Measurements from ENCODE around the gene RTN4IP1.

DNA sequence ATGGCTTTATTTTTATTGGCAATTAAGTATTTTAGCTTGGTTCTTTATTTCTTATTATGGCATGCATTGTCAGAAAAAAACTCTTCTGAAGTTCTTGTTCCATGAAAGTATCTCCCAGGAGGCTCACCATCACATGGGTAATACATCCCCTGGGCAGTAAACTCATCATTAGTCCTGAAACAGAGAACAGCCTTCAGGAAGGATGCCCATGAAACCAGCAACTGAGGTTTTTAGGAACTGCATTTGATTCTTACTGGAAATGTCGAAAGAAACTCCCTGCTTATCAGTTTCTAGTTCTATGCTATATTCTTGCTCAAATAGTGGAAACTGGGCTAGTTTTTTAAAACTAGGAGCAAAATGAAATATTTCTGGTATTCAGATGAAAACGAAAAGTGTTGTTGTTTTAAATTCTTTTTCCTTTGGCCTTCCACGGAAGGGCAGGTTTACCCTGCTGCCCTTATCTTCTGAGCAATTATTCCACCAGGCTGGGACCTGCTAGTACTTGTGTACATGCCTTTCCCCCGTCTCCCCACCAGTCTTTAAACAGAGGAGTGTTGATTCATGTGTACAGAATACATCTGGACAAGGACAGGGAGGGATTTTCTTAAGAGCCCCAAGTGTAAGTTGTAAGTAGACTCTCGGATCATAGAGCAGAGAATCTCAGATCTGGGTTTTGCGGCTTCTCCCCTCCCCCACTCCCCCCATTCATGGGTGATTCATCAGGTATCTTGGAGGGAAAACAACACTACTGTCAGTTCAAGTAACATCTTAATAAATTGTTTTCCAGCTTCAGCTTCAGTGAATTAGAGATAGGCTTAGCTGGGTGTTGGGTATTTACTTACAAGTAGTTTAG is 81.5 kb downstream of the RTN4IP1 start:
- no peak for TF ChIP-seq CTCF (IDR thresholded peaks at IDR 0.05)
- peak; percentile 40 to 91; a peak in 3 of 4 replicates for TF ChIP-seq EP300 (IDR thresholded peaks at IDR 0.05; ENCODE audit: borderline replicate concordance in 1 of 2, low read depth in 1 of 2, low read length in 1 of 2)
- TF ChIP-seq MAX (IDR thresholded peaks at IDR 0.05; ENCODE audit: low read depth) = peak; percentile 60
- TF ChIP-seq EZH2phosphoT487 (IDR thresholded peaks at IDR 0.05; ENCODE audit: borderline replicate concordance, low read depth) = no peak
- TF ChIP-seq NFIC (IDR thresholded peaks at IDR 0.05; ENCODE audit: borderline replicate concordance) = peak; percentile 84
- no peak for TF ChIP-seq GATA2 (CRISPR knock-in tag; IDR thresholded peaks at IDR 0.05)
- TF ChIP-seq, protein P1, sequence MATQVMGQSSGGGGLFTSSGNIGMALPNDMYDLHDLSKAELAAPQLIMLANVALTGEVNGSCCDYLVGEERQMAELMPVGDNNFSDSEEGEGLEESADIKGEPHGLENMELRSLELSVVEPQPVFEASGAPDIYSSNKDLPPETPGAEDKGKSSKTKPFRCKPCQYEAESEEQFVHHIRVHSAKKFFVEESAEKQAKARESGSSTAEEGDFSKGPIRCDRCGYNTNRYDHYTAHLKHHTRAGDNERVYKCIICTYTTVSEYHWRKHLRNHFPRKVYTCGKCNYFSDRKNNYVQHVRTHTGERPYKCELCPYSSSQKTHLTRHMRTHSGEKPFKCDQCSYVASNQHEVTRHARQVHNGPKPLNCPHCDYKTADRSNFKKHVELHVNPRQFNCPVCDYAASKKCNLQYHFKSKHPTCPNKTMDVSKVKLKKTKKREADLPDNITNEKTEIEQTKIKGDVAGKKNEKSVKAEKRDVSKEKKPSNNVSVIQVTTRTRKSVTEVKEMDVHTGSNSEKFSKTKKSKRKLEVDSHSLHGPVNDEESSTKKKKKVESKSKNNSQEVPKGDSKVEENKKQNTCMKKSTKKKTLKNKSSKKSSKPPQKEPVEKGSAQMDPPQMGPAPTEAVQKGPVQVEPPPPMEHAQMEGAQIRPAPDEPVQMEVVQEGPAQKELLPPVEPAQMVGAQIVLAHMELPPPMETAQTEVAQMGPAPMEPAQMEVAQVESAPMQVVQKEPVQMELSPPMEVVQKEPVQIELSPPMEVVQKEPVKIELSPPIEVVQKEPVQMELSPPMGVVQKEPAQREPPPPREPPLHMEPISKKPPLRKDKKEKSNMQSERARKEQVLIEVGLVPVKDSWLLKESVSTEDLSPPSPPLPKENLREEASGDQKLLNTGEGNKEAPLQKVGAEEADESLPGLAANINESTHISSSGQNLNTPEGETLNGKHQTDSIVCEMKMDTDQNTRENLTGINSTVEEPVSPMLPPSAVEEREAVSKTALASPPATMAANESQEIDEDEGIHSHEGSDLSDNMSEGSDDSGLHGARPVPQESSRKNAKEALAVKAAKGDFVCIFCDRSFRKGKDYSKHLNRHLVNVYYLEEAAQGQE (IDR thresholded peaks at IDR 0.05; ENCODE audit: low read depth, low read length) = peak; percentile 48; the same call in 1 of the 2 replicates
- peak; percentile 97 for TF ChIP-seq JUND (IDR thresholded peaks at IDR 0.05)
- 0 out of 2 replicates have a peak, but pooled peaks have one; percentile 15 for TF ChIP-seq YY1 (IDR thresholded peaks at IDR 0.05; ENCODE audit: low read depth)
- no peak for TF ChIP-seq GABPA (IDR thresholded peaks at IDR 0.05; ENCODE audit: low read depth)
- no peak for TF ChIP-seq ELF1 (IDR thresholded peaks at IDR 0.05)
- no peak for TF ChIP-seq TAF1 (IDR thresholded peaks at IDR 0.05; ENCODE audit: borderline replicate concordance, low read depth, low read length)

Data from SK-N-SH (cell line).